ENCODE results near the gene LSM4.

- TF ChIP-seq EZH2 (IDR thresholded peaks at IDR 0.05) (no peak), CTCF (IDR thresholded peaks at IDR 0.05) (no peak), EZH2phosphoT487 (IDR thresholded peaks at IDR 0.05) (no peak)
These were observed 22.4 kb upstream of the LSM4 start for GRCh38 chr19:18345296-18345695.

Measured in neural progenitor cell (in vitro differentiated cells).